Karpas-422 (cell line): ENCODE measurements around the gene DGKD. TPM values are rescaled to one million over a fixed set of nuclear protein-coding genes. Genes with fewer than 3 reads are reported as not detected.
"Not testable (repeated sequence)": the region's sequence is repeated elsewhere in the genome, so short reads cannot be mapped to it uniquely, and the experiment has no call there.

ENCODE experiments used
- DNase-seq: peaks from one replicate; pipeline ENCODE4 v3.0.0-alpha.2; 2015
- H2AFZ ChIP-seq: fragments of 200-600 bp; sonication (generic); 2 replicates; pipeline ENCODE4 v1.6.1; 2014; ENCODE audit warnings: antibody characterized with exemption, low read length, mixed read lengths
- H3K27ac ChIP-seq: fragments of 200-600 bp; sonication (generic); 2 replicates; pipeline ENCODE4 v1.5.1; 2014; ENCODE audit warnings: mild to moderate bottlenecking, low read length, moderate library complexity
- H3K27me3 ChIP-seq: fragments of 200-600 bp; sonication (generic); 2 replicates; pipeline ENCODE4 v1.6.1; 2014; ENCODE audit warnings: low read length, mixed read lengths
- H3K36me3 ChIP-seq: fragments of 200-600 bp; sonication (generic); 2 replicates; pipeline ENCODE4 v1.6.1; 2014; ENCODE audit warnings: low read length, mixed read lengths; ENCODE audit not compliant: insufficient read depth
- H3K4me1 ChIP-seq: fragments of 200-600 bp; sonication (generic); 2 replicates; pipeline ENCODE4 v1.6.1; 2014; ENCODE audit warnings: mild to moderate bottlenecking, low read length, mixed read lengths
- H3K4me2 ChIP-seq: fragments of 200-600 bp; sonication (generic); 2 replicates; pipeline ENCODE4 v1.6.1; 2014; ENCODE audit warnings: low read length, low read depth, mild to moderate bottlenecking; ENCODE audit not compliant: poor library complexity, severe bottlenecking
- H3K4me3 ChIP-seq: fragments of 200-600 bp; sonication (generic); 2 replicates; pipeline ENCODE4 v1.5.1; 2014; ENCODE audit warnings: mild to moderate bottlenecking, antibody characterized with exemption, low read length, mixed read lengths
- H3K79me2 ChIP-seq: fragments of 200-600 bp; sonication (generic); 2 replicates; pipeline ENCODE4 v1.6.1; 2014; ENCODE audit warnings: mild to moderate bottlenecking, low read length, mixed read lengths
- H3K9ac ChIP-seq: fragments of 200-600 bp; sonication (generic); 2 replicates; pipeline ENCODE4 v1.6.0; 2014; ENCODE audit warnings: low read length
- H3K9me2 ChIP-seq: fragments of 200-600 bp; sonication (generic), shearing (Covaris generic); replicated peaks from 2 replicates; pipeline ENCODE4 v1.6.0; 2014; ENCODE audit warnings: mild to moderate bottlenecking, low read length, moderate library complexity; ENCODE audit not compliant: insufficient read depth
- H3K9me3 ChIP-seq: fragments of 300-700, 200-600 bp; sonication (generic); 2 replicates; pipeline ENCODE4 v1.6.1; 2014; ENCODE audit warnings: low read length, mixed read lengths
- H4K20me1 ChIP-seq: fragments of 200-600 bp; sonication (generic); 2 replicates; pipeline ENCODE4 v1.6.1; 2014; ENCODE audit warnings: mild to moderate bottlenecking, antibody characterized with exemption, low read length, low read depth; ENCODE audit not compliant: insufficient read depth
- total RNA-seq: library from RNA; depleted of rRNA; stranded (reverse); fragments of >200 nt; shearing (Covaris generic); gene quantifications from 2 replicates; pipeline ENCODE4 v1.2.3, GENCODE V29; 2014; ENCODE audit warnings: low replicate concordance

The DGKD gene
- total RNA-seq, 1 experiment from 2014 or later = 10.2 TPM

- H3K9me3 ChIP-seq, H3K27ac ChIP-seq, H3K4me1 ChIP-seq, H3K79me2 ChIP-seq, DNase-seq, H3K4me3 ChIP-seq, H3K27me3 ChIP-seq, H3K9me2 ChIP-seq, H3K9ac ChIP-seq, H2AFZ ChIP-seq, H4K20me1 ChIP-seq, H3K36me3 ChIP-seq, H3K4me2 ChIP-seq: not testable (repeated sequence)
Observed at GRCh38 chr2:233396726-233397665, 42.7 kb downstream of the DGKD start.

GRCh38 chr2:233399306-233400225 is 45.3 kb downstream of the DGKD start:
- Histone ChIP-seq H3K79me2 (no peaks in the 10 kb centered on the region), H3K4me2 (no peak overlapping the region), H3K27me3 (no peaks in the 10 kb centered on the region), H3K4me1 (no peaks in the 10 kb centered on the region), H2AFZ (no peak overlapping the region), H3K9me2 (no peaks in the 10 kb centered on the region), H3K9ac (no peak overlapping the region), H3K27ac (no peak overlapping the region), H3K36me3 (no peaks in the 10 kb centered on the region), H3K4me3 (no peak overlapping the region), H4K20me1 (no peaks in the 10 kb centered on the region), H3K9me3 (no peaks in the 10 kb centered on the region)
- DNase-seq = no peak

GRCh38 chr2:233400341-233400740 is 46.0 kb downstream of the DGKD start:
- Histone ChIP-seq H3K4me1 (no peaks in the 10 kb centered on the region), H3K27me3 (no peaks in the 10 kb centered on the region), H4K20me1 (no peaks in the 10 kb centered on the region), H3K9ac (no peak overlapping the region), H3K79me2 (no peaks in the 10 kb centered on the region), H3K36me3 (no peaks in the 10 kb centered on the region), H3K27ac (no peak overlapping the region), H2AFZ (no peak overlapping the region), H3K4me2 (no peak overlapping the region), H3K9me2 (no peaks in the 10 kb centered on the region), H3K9me3 (no peaks in the 10 kb centered on the region), H3K4me3 (no peak overlapping the region)
- DNase-seq = no peak

- Histone ChIP-seq H3K4me1 (no peaks in the 10 kb centered on the region), H3K4me3 (no peak overlapping the region), H3K9ac (no peak overlapping the region), H3K9me3 (no peaks in the 10 kb centered on the region), H3K4me2 (no peak overlapping the region), H3K36me3 (no peaks in the 10 kb centered on the region), H3K79me2 (no peaks in the 10 kb centered on the region), H2AFZ (no peak overlapping the region), H3K9me2 (no peaks in the 10 kb centered on the region), H4K20me1 (no peaks in the 10 kb centered on the region), H3K27ac (no peak overlapping the region), H3K27me3 (no peaks in the 10 kb centered on the region)
- DNase-seq = no peak
Observed at GRCh38 chr2:233400961-233401360, 46.7 kb downstream of the DGKD start.

GRCh38 chr2:233402346-233402745 is 48.1 kb downstream of the DGKD start:
- no peak overlapping the region for H3K9ac ChIP-seq
- no peak for DNase-seq
- H3K27me3 ChIP-seq = no peaks in the 10 kb centered on the region
- H3K9me3 ChIP-seq = no peaks in the 10 kb centered on the region
- no peaks in the 10 kb centered on the region for H3K36me3 ChIP-seq
- H3K79me2 ChIP-seq = no peaks in the 10 kb centered on the region
- H3K4me3 ChIP-seq = no peak overlapping the region
- H2AFZ ChIP-seq = no peak overlapping the region
- no peak overlapping the region for H3K27ac ChIP-seq
- no peaks in the 10 kb centered on the region for H3K4me1 ChIP-seq
- no peaks in the 10 kb centered on the region for H3K9me2 ChIP-seq
- H4K20me1 ChIP-seq = no peaks in the 10 kb centered on the region
- no peak overlapping the region for H3K4me2 ChIP-seq

- H3K27me3 ChIP-seq = no peaks in the 10 kb centered on the region
- no peaks in the 10 kb centered on the region for H3K36me3 ChIP-seq
- H3K79me2 ChIP-seq = no peaks in the 10 kb centered on the region
- H3K9me3 ChIP-seq = no peaks in the 10 kb centered on the region
- no peak for DNase-seq
- H3K9ac ChIP-seq = no peak overlapping the region
- H3K4me1 ChIP-seq = no peaks in the 10 kb centered on the region
- no peaks in the 10 kb centered on the region for H4K20me1 ChIP-seq
- H3K4me3 ChIP-seq = no peak overlapping the region
- H2AFZ ChIP-seq = no peak overlapping the region
- H3K4me2 ChIP-seq = no peak overlapping the region
- no peak overlapping the region for H3K27ac ChIP-seq
- H3K9me2 ChIP-seq = no peaks in the 10 kb centered on the region
Observed at GRCh38 chr2:233402789-233403188, 48.5 kb downstream of the DGKD start.

GRCh38 chr2:233404222-233404621 is 49.9 kb downstream of the DGKD start:
- Histone ChIP-seq H3K4me3 (no peak overlapping the region), H3K9me3 (no peaks in the 10 kb centered on the region), H3K9me2 (no peaks in the 10 kb centered on the region), H4K20me1 (no peaks in the 10 kb centered on the region), H2AFZ (no peak overlapping the region), H3K27ac (no peak overlapping the region), H3K27me3 (no peaks in the 10 kb centered on the region), H3K36me3 (no peaks in the 10 kb centered on the region), H3K79me2 (no peaks in the 10 kb centered on the region), H3K9ac (no peak overlapping the region), H3K4me1 (no peaks in the 10 kb centered on the region), H3K4me2 (no peak overlapping the region)
- peak; percentile 80 for DNase-seq

GRCh38 chr2:233406865-233407264 is 52.6 kb downstream of the DGKD start:
- Histone ChIP-seq H3K4me3 (no peak overlapping the region), H3K9ac (no peak overlapping the region), H3K4me1 (no peaks in the 10 kb centered on the region), H3K9me2 (no peaks in the 10 kb centered on the region), H3K79me2 (no peaks in the 10 kb centered on the region), H3K9me3 (peaks cover 11% of the 10 kb centered on the region), H3K27me3 (no peaks in the 10 kb centered on the region; the same call in 1 of the 2 replicates), H3K27ac (no peak overlapping the region), H2AFZ (no peak overlapping the region), H3K36me3 (0 out of 2 replicates have a peak, but pooled peaks cover 3% of the 10 kb centered on the region), H4K20me1 (no peaks in the 10 kb centered on the region), H3K4me2 (no peak overlapping the region)
- DNase-seq = no peak
